22Rv1 (cell line): ENCODE results near the gene PRMT5.

Source experiments
- CTCF ChIP-seq: fragments of 450-650 bp; IDR thresholded peaks from 2 replicates; pipeline ENCODE4 v1.5.1; 2017; ENCODE audit warnings: mild to moderate bottlenecking
- ZFX ChIP-seq: fragments of 450-650 bp; IDR thresholded peaks from 2 replicates; pipeline ENCODE4 v1.6.1; 2017; ENCODE audit warnings: antibody characterized with exemption, borderline replicate concordance

DNA sequence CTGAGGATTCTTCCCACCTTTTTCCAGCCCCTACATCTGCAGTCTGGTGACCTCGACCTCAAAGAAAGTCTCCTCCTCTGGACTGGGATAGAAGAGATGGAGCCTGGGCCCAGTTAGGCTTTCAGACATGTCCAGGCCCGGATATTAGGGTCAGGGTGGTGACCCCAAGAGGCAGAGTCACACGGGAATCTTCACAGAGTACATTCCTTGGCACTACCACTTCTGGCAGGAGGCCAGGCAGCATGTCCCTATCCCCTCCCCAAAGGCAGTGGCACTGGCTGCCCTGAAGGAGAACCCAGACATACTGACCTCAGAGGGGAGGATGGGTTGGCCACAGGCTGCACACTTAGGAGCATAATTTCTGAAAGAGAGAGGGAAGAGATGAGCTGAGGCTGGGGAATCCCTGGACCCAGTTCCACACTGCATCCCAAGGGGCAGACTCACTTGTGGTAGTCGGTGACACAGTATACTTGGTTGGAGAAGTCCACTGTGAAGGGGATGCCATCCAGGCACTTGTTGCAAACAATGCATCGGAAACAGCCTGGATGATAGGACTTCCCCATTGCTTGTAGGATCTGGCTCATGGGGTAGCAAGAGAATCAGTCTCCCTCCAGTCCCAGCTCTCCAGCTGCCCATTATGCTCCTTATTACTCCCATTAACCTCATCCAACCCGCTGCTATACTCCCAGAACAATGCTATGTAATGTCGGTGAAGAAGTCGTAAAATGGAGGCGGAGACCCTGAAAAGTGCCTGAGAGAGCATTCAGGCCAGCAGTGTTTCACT is 45.5 kb upstream of the PRMT5 start:
- TF ChIP-seq CTCF (no peak), ZFX (no peak)
